GM10248 (cell line): ENCODE data around the gene ANKRD39.
"Not testable (repeated sequence)": the region's sequence is repeated elsewhere in the genome, so short reads cannot be mapped to it uniquely, and the experiment has no call there.

Experiments
- CTCF ChIA-PET: fragments of 300-600 bp; sonication (Branson Sonifier 250); formaldehyde crosslinking; extraction: SDS; loops from one replicate; lab custom pipeline; 2021; ENCODE audit warnings: antibody characterized with exemption; lab: Yijun Ruan, JAX
- POLR2A ChIA-PET: fragments of 350-650 bp; sonication (Branson Sonifier 250); formaldehyde crosslinking; extraction: SDS; loops from one replicate; lab custom pipeline; 2020; ENCODE audit warnings: antibody characterized with exemption; lab: Yijun Ruan, JAX
- DNase-seq: peaks from one replicate; pipeline ENCODE4 v3.0.0; 2012; ENCODE audit errors: extremely low spot score
- TF ChIP-seq, protein P1 (sequence below): IDR thresholded peaks from 2 replicates; pipeline ENCODE4 v1.5.1; 2012; ENCODE audit warnings: mild to moderate bottlenecking, low read depth; ENCODE audit errors: extremely low read depth, missing control alignments, control extremely low read depth

The ANKRD39 gene

DNA sequence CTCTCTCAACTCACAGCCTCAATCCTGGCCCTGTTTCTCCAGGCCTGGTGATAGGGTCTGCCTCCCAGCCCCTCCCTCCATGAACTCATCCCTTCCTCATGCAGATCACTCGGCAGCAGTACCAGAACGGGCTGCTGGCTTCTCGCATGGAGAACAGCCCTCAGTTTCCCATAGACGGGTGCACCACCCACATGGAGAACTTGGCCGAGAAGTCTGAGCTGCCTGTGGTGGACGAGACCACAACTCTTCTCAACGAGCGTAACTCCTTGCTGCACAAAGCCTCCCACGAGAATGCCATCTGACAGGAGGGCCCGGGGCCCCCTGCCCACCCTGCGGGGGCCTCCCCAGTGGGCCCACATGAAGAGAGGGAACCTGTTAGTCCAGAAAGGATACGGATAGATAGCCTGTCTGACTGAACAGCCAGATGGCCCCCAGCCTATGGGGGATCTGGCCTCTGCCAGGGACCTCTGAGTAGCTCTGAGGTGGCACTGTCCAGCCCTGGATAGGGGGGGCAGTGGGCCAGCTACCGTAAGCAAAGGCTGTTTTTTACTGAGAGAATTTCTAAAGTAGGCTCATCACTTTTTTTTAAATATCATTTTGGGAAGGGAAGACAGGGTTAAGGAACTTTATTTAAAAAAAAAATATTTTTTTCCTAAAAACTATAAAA, 48.5 kb downstream of the ANKRD39 start:
- CTCF ChIA-PET: interaction anchor here (1.2 to 2.6 kb wide), 2 partner anchors 9 to 36 kb away, joined by 3 to 14 read pairs; no protein-coding TSS in a partner anchor
- TF ChIP-seq, protein P1, sequence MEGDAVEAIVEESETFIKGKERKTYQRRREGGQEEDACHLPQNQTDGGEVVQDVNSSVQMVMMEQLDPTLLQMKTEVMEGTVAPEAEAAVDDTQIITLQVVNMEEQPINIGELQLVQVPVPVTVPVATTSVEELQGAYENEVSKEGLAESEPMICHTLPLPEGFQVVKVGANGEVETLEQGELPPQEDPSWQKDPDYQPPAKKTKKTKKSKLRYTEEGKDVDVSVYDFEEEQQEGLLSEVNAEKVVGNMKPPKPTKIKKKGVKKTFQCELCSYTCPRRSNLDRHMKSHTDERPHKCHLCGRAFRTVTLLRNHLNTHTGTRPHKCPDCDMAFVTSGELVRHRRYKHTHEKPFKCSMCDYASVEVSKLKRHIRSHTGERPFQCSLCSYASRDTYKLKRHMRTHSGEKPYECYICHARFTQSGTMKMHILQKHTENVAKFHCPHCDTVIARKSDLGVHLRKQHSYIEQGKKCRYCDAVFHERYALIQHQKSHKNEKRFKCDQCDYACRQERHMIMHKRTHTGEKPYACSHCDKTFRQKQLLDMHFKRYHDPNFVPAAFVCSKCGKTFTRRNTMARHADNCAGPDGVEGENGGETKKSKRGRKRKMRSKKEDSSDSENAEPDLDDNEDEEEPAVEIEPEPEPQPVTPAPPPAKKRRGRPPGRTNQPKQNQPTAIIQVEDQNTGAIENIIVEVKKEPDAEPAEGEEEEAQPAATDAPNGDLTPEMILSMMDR: no peak
- POLR2A ChIA-PET: no interaction called here
- DNase-seq: no peak

DNA sequence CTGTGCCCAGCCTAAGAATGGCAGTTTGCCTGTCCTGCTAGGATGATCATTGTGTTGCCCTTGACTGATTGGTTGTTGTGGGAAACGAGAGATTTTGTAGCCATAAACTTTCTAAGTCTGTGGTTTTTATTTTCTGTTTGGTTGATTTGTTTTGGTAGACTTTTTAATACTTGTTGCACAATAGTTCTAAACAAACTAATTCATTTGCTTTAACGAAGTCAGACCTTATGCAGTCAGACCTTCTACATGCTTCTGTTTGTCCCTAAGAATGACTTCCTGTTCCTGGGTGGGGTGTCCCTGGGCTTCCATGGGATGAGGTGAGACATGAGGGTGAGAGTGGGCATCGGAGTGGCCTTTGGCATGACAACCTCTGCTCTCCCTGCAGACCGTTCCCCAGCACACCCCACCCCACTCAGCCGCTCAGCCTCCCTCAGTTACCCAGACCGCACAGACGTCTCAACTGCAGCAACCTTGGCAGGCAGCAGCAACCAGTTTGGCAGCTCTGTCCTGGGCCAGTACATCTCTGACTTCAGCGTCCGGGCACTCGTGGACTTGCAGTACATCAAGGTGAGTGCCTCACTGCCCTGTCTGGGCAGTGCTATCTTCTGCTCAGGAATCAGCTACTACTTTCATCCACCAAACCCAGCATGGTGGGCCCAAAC, 49.5 kb downstream of the ANKRD39 start:
- ChIA-PET CTCF (interaction anchor here (1.2 kb wide), 1 partner anchor 34 kb away, joined by 3 read pairs; no protein-coding TSS in a partner anchor), POLR2A (no interaction called here)
- TF ChIP-seq, protein P1: no peak
- no peak for DNase-seq

DNA sequence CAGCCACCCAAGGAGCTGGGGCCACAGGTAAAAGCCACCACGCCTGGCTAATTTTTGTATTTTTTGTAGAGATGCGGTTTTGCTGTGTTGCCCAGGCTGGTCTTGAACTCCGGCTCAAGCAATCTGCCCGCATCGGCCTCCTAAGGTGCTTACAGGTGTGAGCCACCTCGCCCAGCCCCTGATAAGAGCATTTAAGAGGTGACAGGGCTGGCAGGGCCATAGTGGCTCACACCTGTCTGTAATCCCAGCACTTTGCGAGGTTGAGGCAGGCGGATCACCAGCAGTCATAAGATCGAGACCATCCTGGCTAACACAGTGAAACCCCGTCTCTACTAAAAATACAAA, 50.7 kb downstream of the ANKRD39 start:
- CTCF ChIA-PET: interaction anchor here (1.0 to 1.4 kb wide), 2 partner anchors 10 to 20 kb away, joined by 3 to 7 read pairs; no protein-coding TSS in a partner anchor

DNA sequence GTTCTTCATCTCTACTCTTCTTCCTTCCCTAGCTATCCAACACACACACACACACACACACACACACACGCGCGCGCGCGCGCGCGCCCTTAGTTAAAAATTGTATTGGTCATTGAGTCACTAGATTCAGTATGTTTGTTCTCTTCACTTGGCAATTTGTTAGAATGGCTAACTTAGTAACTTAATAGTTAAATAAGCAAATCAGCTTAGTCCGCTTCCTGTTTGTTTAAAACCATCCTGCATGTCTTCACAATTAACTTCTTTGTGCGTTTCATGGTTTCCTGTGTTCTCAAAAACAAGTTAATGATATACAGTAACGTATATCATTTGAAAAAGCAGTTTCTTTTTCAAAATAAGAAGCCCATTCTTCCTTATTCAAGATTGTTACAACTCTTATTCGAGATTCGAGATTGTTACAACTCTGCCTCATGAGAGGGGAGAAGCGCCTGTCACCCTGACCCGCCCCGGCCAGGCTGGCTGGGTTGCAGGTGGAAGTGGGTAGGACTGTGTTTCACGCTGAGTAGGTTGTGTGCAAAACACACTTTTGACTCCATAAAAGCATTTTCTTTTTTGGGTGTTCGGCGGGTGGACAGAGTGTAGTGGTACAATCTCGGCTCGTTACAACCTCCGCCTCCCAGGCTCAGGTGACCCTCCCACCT, 51.2 kb downstream of the ANKRD39 start:
- DNase-seq: peak; percentile 54
- TF ChIP-seq, protein P1: no peak
- ChIA-PET POLR2A (interaction anchor here (0.7 kb wide), 1 partner anchor 45 kb away, joined by 3 read pairs; no protein-coding TSS in a partner anchor), CTCF (interaction anchor here (1.0 to 1.4 kb wide), 2 partner anchors 10 to 20 kb away, joined by 3 to 7 read pairs; no protein-coding TSS in a partner anchor)

More for the DNA sequence above, 50.7 kb downstream of the ANKRD39 start:
- TF ChIP-seq, protein P1: no peak
- no peak for DNase-seq
- POLR2A ChIA-PET: no interaction called here

DNA sequence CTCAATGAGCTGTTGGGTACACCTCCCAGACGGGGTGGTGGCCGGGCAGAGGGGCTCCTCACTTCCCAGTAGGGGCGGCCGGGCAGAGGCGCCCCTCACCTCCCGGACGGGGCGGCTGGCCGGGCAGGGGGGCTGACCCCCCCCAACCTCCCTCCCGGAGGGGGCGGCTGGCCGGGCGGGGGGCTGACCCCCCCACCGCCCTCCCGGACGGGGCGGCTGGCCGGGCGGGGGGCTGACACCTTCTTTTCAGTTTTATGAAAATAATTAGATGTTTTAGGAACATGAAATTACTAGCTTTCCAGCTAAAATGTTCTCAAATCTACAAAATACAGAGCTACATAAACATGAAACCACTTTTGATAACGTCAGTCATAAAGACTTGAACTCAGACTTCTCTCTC, 51.9 kb downstream of the ANKRD39 start:
- CTCF ChIA-PET: interaction anchor here (1.0 to 1.4 kb wide), 3 partner anchors 9 to 52 kb away, joined by 3 to 7 read pairs (median 3); partner anchors contain the start of gene ANKRD39
- POLR2A ChIA-PET: interaction anchor here (0.7 kb wide), 1 partner anchor 44 kb away, joined by 3 read pairs; no protein-coding TSS in a partner anchor
- DNase-seq: not testable (repeated sequence)

DNA sequence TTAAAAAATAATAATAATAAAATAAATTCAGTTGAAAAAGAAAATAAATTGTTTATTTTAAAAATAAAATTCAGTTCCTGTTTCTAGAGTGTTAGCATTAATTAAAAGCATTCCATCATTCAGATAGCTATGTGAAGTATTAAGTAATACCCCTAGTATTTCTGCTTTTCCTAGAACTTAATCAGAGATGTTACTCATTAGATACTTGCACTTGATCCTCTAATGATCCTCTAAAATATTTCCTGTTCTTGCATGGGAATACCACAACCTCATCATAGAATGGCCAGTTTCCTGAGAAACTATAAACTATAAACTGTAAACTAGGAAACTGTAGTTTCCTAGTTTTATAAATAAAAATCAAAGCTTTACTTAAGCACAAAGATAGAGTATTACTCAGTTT, 52.8 kb downstream of the ANKRD39 start:
- TF ChIP-seq, protein P1: no peak
- DNase-seq: no peak
- CTCF ChIA-PET: interaction anchor here (0.6 to 1.2 kb wide), 2 partner anchors 8 to 53 kb away, joined by 3 read pairs; partner anchors contain the start of gene ANKRD39
- POLR2A ChIA-PET: no interaction called here
